Measurements from ENCODE around the gene PI16. TPM values are rescaled to one million over a fixed set of nuclear protein-coding genes. Genes with fewer than 3 reads are reported as not detected.

Gene PI16
- total and polyA plus RNA-seq, 2 experiments from 2014 or later, result 0.50 TPM; not detected in 1

- Histone ChIP-seq H3K27ac (ENCODE audit: low read depth) (no peak overlapping the region), H3K36me3 (ENCODE audit: insufficient read depth) (no peaks in the 10 kb centered on the region), H3K27me3 (ENCODE audit: insufficient read depth) (no peaks in the 10 kb centered on the region), H3K4me2 (no peak overlapping the region), H4K20me1 (replicated peaks; ENCODE audit: insufficient read depth) (no peaks in the 10 kb centered on the region), H3F3A (replicated peaks; ENCODE audit: low read depth) (no peaks in the 10 kb centered on the region), H3K4me1 (ENCODE audit: insufficient read depth) (no peaks in the 10 kb centered on the region), H2AFZ (no peak overlapping the region), H3K9me2 (ENCODE audit: insufficient read depth) (no peaks in the 10 kb centered on the region), H3K79me2 (replicated peaks; ENCODE audit: insufficient read depth) (no peaks in the 10 kb centered on the region), H3K4me3 (no peak overlapping the region)
- Mint-ChIP-seq H3K27me3 (ENCODE audit: insufficient read depth, low read depth, poor library complexity) (peaks cover 2% of the 10 kb centered on the region), H3K9me3 (no peaks in the 10 kb centered on the region), H3K4me1 (no peaks in the 10 kb centered on the region; the same call in 1 of the 3 replicates), H3K4me3 (no peak overlapping the region), H3K36me3 (ENCODE audit: low read depth) (no peaks in the 10 kb centered on the region), H3K27ac (no peak overlapping the region)
- TF ChIP-seq CREB1 (CRISPR knock-in tag; IDR thresholded peaks at IDR 0.05; ENCODE audit: low read depth) (no peak), EZH2phosphoT487 (IDR thresholded peaks at IDR 0.05; ENCODE audit: unreplicated experiment) (no peak), STAT1 (IDR thresholded peaks at IDR 0.05; ENCODE audit: unreplicated experiment) (no peak), ZNF462 (CRISPR knock-in tag; IDR thresholded peaks at IDR 0.05) (no peak)
- TF ChIP-seq, protein P1, sequence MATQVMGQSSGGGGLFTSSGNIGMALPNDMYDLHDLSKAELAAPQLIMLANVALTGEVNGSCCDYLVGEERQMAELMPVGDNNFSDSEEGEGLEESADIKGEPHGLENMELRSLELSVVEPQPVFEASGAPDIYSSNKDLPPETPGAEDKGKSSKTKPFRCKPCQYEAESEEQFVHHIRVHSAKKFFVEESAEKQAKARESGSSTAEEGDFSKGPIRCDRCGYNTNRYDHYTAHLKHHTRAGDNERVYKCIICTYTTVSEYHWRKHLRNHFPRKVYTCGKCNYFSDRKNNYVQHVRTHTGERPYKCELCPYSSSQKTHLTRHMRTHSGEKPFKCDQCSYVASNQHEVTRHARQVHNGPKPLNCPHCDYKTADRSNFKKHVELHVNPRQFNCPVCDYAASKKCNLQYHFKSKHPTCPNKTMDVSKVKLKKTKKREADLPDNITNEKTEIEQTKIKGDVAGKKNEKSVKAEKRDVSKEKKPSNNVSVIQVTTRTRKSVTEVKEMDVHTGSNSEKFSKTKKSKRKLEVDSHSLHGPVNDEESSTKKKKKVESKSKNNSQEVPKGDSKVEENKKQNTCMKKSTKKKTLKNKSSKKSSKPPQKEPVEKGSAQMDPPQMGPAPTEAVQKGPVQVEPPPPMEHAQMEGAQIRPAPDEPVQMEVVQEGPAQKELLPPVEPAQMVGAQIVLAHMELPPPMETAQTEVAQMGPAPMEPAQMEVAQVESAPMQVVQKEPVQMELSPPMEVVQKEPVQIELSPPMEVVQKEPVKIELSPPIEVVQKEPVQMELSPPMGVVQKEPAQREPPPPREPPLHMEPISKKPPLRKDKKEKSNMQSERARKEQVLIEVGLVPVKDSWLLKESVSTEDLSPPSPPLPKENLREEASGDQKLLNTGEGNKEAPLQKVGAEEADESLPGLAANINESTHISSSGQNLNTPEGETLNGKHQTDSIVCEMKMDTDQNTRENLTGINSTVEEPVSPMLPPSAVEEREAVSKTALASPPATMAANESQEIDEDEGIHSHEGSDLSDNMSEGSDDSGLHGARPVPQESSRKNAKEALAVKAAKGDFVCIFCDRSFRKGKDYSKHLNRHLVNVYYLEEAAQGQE (IDR thresholded peaks at IDR 0.05; ENCODE audit: unreplicated experiment), result no peak
- ATAC-seq (no peak), DNase-seq (ENCODE audit: low spot score) (peak; percentile 13)
Measured at GRCh38 chr6:36908747-36909146, 45.8 kb upstream of the PI16 start.

Data from GM23338 (cell line).